NB4 (cell line): ENCODE measurements around the gene PIP4K2A.

Experiments
- DNase-seq: peaks from one replicate; pipeline ENCODE4 v3.0.0; 2010; ENCODE audit warnings: low read depth
- H3K4me3 ChIP-seq: one replicate; pipeline ENCODE4 v1.5.1; 2011; ENCODE audit warnings: mild to moderate bottlenecking, low read depth, low read length, moderate library complexity
- CTCF ChIP-seq: IDR thresholded peaks from one replicate; pipeline ENCODE4 v1.5.1; 2012; ENCODE audit warnings: low read depth, low read length
- MAX ChIP-seq: IDR thresholded peaks from 2 replicates; pipeline ENCODE4 v1.6.1; 2011; ENCODE audit warnings: low read depth, low read length
- MYC ChIP-seq: IDR thresholded peaks from 2 replicates; pipeline ENCODE4 v1.6.1; 2011; ENCODE audit warnings: low read depth, low read length
- POLR2A ChIP-seq: IDR thresholded peaks from 2 replicates; pipeline ENCODE4 v1.6.1; 2011; ENCODE audit warnings: mild to moderate bottlenecking; ENCODE audit not compliant: insufficient read length; ENCODE audit errors: extremely low read depth

Gene PIP4K2A

GRCh38 chr10:22593026-22593425 is 121.4 kb downstream of the PIP4K2A start:
- TF ChIP-seq POLR2A (no peak), MYC (no peak), CTCF (no peak), MAX (no peak)
- H3K4me3 ChIP-seq: no peak overlapping the region
- no peak for DNase-seq

- H3K4me3 ChIP-seq: no peak overlapping the region
- no peak for DNase-seq
- TF ChIP-seq MYC (no peak), POLR2A (no peak), MAX (no peak), CTCF (no peak)
Measured at GRCh38 chr10:22589851-22590514, 124.4 kb downstream of the PIP4K2A start.

- no peak for DNase-seq
- TF ChIP-seq POLR2A (no peak), MYC (no peak), CTCF (no peak), MAX (no peak)
- no peak overlapping the region for H3K4me3 ChIP-seq
Measured at GRCh38 chr10:22588462-22588861, 125.9 kb downstream of the PIP4K2A start.

GRCh38 chr10:22583683-22584082 is 130.7 kb downstream of the PIP4K2A start:
- no peak overlapping the region for H3K4me3 ChIP-seq
- TF ChIP-seq MAX (no peak), POLR2A (no peak), MYC (no peak)
- DNase-seq: no peak

GRCh38 chr10:22581461-22581860 is 132.9 kb downstream of the PIP4K2A start:
- no peak overlapping the region for H3K4me3 ChIP-seq
- no peak for TF ChIP-seq CTCF
- no peak for TF ChIP-seq POLR2A
- no peak for TF ChIP-seq MYC
- no peak for TF ChIP-seq MAX
- no peak for DNase-seq

GRCh38 chr10:22580711-22581110 is 133.7 kb downstream of the PIP4K2A start:
- TF ChIP-seq POLR2A (no peak), MAX (no peak), CTCF (no peak), MYC (no peak)
- DNase-seq: no peak
- H3K4me3 ChIP-seq: no peak overlapping the region
